ENCODE data around the gene PKNOX2.
"Not testable (repeated sequence)": the region's sequence is repeated elsewhere in the genome, so short reads cannot be mapped to it uniquely, and the experiment has no call there.

PKNOX2 gene

GRCh38 chr11:125214601-125215565 lies 50.3 kb downstream of the PKNOX2 start:
- Mint-ChIP-seq H3K36me3 (no peaks in the 10 kb centered on the region), H3K4me3 (no peak overlapping the region), H3K27ac (no peak overlapping the region), H3K27me3 (peaks cover 30 to 31% of the 10 kb centered on the region in 2 donors), H3K4me1 (no peaks in the 10 kb centered on the region), H3K9me3 (no peaks in the 10 kb centered on the region)
- ATAC-seq (replicated peaks) (no peak), DNase-seq (no peak)

- Mint-ChIP-seq H3K27ac (no peak overlapping the region), H3K4me1 (no peaks in the 10 kb centered on the region), H3K4me3 (no peak overlapping the region), H3K27me3 (peaks cover 30 to 31% of the 10 kb centered on the region in 2 donors), H3K9me3 (no peaks in the 10 kb centered on the region), H3K36me3 (no peaks in the 10 kb centered on the region)
- DNase-seq (no peak), ATAC-seq (replicated peaks) (no peak)
Observed at GRCh38 chr11:125215976-125216375, 51.4 kb downstream of the PKNOX2 start.

DNA sequence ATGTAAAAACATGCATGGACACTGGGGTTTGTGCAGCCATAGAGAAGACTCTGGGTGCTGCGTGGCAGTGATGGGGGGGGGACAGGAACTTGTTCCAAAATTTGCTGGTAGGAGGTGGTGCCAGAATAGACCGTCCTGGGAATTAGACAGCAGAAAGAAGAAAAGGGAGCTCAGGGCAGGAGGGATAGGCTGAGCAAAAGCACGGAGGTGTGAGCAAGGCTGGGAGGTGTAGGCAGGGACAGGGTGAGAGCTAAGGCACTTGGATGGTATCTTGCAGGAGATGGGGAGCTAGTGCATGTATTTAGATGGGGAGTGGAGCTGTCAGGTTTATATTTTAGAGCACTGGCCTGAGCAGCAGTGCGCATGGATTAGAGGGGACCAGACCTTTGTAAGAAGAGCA lies 53.8 kb downstream of the PKNOX2 start:
- Mint-ChIP-seq H3K4me3 (no peak overlapping the region), H3K9me3 (peaks cover 0 to 3% of the 10 kb centered on the region in 2 donors), H3K4me1 (no peaks in the 10 kb centered on the region), H3K27ac (no peak overlapping the region), H3K36me3 (no peaks in the 10 kb centered on the region), H3K27me3 (peaks cover 26 to 31% of the 10 kb centered on the region in 2 donors)
- DNase-seq = no peak
- no peak for ATAC-seq (replicated peaks)

- Mint-ChIP-seq H3K36me3 (no peaks in the 10 kb centered on the region), H3K4me1 (no peaks in the 10 kb centered on the region), H3K27me3 (peaks cover 17 to 21% of the 10 kb centered on the region in 2 donors), H3K9me3 (peaks cover 0 to 3% of the 10 kb centered on the region in 2 donors), H3K27ac (no peak overlapping the region), H3K4me3 (no peak overlapping the region)
- ATAC-seq (replicated peaks) = no peak
- no peak for DNase-seq
Observed at GRCh38 chr11:125221461-125221860, 56.9 kb downstream of the PKNOX2 start.

GRCh38 chr11:125222494-125222893 lies 57.9 kb downstream of the PKNOX2 start:
- ATAC-seq (replicated peaks) = no peak
- DNase-seq = no peak
- Mint-ChIP-seq H3K36me3 (no peaks in the 10 kb centered on the region), H3K27ac (no peak overlapping the region), H3K4me1 (no peaks in the 10 kb centered on the region), H3K27me3 (peaks cover 10 to 13% of the 10 kb centered on the region in 2 donors), H3K9me3 (peaks cover 0 to 3% of the 10 kb centered on the region in 2 donors), H3K4me3 (no peak overlapping the region)

- H3K27me3 Mint-ChIP-seq; H3K4me3 Mint-ChIP-seq; H3K4me1 Mint-ChIP-seq; DNase-seq; H3K36me3 Mint-ChIP-seq; H3K27ac Mint-ChIP-seq; H3K9me3 Mint-ChIP-seq; ATAC-seq (replicated peaks): not testable (repeated sequence)
Observed at GRCh38 chr11:125223161-125223560, 58.6 kb downstream of the PKNOX2 start.

GRCh38 chr11:125223901-125224361 lies 59.4 kb downstream of the PKNOX2 start:
- Mint-ChIP-seq H3K27ac (no peak overlapping the region), H3K4me1 (no peaks in the 10 kb centered on the region), H3K36me3 (no peaks in the 10 kb centered on the region), H3K9me3 (peaks cover 0 to 3% of the 10 kb centered on the region in 2 donors), H3K27me3 (peaks cover 0 to 4% of the 10 kb centered on the region in 2 donors), H3K4me3 (no peak overlapping the region)
- ATAC-seq (replicated peaks) (no peak), DNase-seq (no peak)

DNA sequence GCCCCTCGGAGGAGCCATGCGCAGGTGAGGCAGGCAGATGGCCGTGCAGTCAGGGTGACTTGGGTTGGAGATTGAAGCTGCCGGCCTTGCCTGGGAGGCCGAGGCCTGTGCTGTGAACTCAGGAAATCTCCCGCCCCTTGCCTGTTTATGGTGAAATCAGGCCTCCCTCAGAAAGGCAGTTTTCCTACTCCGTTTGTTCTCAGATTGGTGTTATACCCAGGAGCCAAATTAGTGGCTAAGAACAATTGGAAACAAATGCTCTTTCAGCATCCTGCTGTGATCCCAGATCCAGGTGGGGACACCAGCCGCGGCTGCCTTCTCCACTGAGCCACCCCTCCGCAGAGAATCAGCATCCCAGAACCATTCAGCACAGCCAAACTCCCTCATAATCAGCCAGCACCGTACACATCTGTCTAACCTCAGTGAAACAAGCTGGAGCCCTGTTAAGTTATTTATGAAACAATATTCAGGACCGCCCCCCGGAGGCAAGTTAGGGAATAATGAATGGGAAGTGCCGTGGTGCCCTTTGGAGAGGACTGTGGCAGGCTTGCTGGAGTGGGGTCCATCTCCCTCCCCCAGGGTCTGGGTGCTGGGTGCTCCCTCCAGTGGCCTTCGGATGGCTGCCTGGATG lies 60.0 kb downstream of the PKNOX2 start:
- ATAC-seq (replicated peaks) (no peak), DNase-seq (no peak)
- Mint-ChIP-seq H3K27me3 (peaks cover 0 to 7% of the 10 kb centered on the region in 2 donors), H3K4me3 (no peak overlapping the region), H3K4me1 (no peaks in the 10 kb centered on the region), H3K9me3 (peaks cover 0 to 3% of the 10 kb centered on the region in 2 donors), H3K36me3 (no peaks in the 10 kb centered on the region), H3K27ac (no peak overlapping the region)

DNA sequence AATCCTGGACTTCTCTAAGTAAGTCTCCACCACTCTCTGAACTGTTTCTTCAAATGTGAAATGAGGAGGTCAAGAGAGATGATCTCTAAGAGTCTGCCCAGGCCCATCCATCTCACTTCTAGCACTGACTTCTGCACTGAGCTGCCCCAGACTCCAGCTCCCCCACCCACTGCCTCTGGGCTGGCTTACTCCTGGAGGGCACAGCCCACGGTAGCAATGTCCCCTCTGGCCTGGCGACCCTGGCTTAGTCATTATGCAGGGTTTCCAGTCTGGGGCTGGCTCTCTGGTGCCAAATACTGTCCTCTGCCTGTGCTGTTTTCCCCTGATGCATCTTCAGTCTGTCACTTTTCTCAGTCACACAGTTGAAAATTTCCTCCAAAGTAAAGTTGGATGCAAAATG lies 60.9 kb downstream of the PKNOX2 start:
- no peak for DNase-seq
- Mint-ChIP-seq H3K9me3 (peaks cover 0 to 3% of the 10 kb centered on the region in 2 donors), H3K36me3 (no peaks in the 10 kb centered on the region), H3K27ac (no peak overlapping the region), H3K27me3 (peaks cover 0 to 7% of the 10 kb centered on the region in 2 donors), H3K4me1 (no peaks in the 10 kb centered on the region), H3K4me3 (no peak overlapping the region)
- ATAC-seq (replicated peaks) = no peak

DNA sequence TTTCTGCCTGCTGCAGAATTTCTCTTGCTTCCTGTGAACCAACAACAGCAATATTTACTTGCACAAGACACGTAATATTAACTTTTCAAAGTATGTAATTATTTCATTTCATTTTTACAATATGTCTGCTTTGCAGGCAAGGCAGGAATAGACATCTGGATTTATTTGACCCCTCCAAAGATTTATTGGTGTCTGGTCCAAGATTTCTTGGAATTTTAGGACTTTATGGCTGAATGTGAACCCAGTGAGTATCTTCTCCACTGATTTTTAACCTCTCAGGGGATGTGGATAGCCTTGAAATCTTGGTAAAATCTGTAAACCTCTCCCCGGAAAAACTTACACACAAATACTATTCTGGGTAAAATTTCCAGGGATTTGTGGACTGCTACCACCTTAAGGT lies 61.5 kb downstream of the PKNOX2 start:
- H3K4me3 Mint-ChIP-seq = no peak overlapping the region
- no peak for DNase-seq
- H3K4me1 Mint-ChIP-seq = no peaks in the 10 kb centered on the region
- no peak for ATAC-seq (replicated peaks)
- H3K27ac Mint-ChIP-seq = no peak overlapping the region
- peaks cover 0 to 3% of the 10 kb centered on the region in 2 donors for H3K9me3 Mint-ChIP-seq
- peaks cover 0 to 8% of the 10 kb centered on the region in 2 donors for H3K27me3 Mint-ChIP-seq
- H3K36me3 Mint-ChIP-seq = no peaks in the 10 kb centered on the region

DNA sequence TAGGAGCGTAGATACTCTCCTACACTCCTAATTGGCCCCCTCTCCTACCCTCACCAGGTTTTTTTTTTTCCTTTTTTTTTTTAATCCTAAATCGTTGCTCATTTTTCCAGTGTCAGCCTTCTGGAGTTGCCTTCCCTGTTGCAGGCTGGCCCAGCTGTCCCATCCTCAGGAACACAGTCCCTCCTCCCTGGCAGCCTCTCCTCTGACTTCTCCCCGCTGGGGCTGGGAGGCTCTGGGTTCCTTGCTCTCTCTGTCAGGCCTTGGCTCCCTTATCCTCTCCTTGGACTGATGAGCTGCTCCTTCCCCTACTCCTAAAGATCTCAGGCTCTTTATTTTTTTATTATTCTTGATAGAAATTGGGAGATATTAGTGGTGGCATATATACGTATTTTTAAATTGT lies 62.2 kb downstream of the PKNOX2 start:
- ATAC-seq (replicated peaks) (no peak), DNase-seq (no peak)
- Mint-ChIP-seq H3K4me1 (no peaks in the 10 kb centered on the region), H3K36me3 (no peaks in the 10 kb centered on the region), H3K27me3 (peaks cover 0 to 15% of the 10 kb centered on the region in 2 donors), H3K9me3 (peaks cover 0 to 3% of the 10 kb centered on the region in 2 donors), H3K27ac (no peak overlapping the region), H3K4me3 (no peak overlapping the region)

DNA sequence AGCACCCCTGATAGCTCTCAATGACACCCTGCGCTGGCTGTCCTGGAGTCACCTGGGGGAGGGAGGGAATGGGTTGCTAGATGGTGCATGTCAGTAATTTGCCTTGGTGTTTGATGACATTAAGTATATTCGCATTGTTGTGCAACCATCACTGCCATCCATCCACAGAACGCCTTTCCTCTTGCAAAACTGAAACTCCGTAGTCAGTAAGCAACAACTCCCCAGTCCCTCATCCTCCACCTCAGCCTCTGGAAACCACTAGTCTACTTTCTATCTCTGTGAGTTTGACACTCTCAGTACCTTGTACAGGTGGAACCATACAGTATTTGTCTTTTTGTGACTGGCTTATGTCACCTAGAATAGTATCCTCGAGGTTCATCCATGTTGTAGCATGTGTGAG lies 62.6 kb downstream of the PKNOX2 start:
- H3K27me3 Mint-ChIP-seq = peaks cover 0 to 15% of the 10 kb centered on the region in 2 donors
- no peak overlapping the region for H3K27ac Mint-ChIP-seq
- H3K4me1 Mint-ChIP-seq = no peaks in the 10 kb centered on the region
- no peaks in the 10 kb centered on the region for H3K36me3 Mint-ChIP-seq
- H3K4me3 Mint-ChIP-seq = no peak overlapping the region
- H3K9me3 Mint-ChIP-seq = peaks cover 0 to 3% of the 10 kb centered on the region in 2 donors
- DNase-seq (no peak), ATAC-seq (replicated peaks) (no peak)

DNA sequence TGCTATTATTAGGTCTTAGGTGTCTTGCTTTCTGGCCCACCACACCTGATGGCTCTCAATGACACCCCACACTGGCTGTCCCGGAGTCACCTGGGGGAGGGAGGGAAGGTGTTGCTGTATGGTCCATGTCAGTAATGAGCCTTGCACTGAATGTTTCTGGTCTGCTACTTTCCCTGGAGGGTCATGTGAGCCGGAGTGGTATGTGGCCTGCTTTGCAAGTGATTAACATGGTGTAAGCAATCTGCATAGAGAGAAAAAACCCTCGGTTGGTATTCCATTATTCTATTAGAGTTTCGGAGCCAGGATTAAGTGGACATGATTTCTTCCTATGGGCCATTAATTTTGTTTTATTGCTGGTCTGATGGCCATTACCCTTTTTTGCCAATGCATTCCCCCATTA lies 63.9 kb downstream of the PKNOX2 start:
- Mint-ChIP-seq H3K36me3 (no peaks in the 10 kb centered on the region), H3K27me3 (peaks cover 0 to 15% of the 10 kb centered on the region in 2 donors), H3K4me1 (no peaks in the 10 kb centered on the region), H3K9me3 (no peaks in the 10 kb centered on the region), H3K4me3 (no peak overlapping the region), H3K27ac (no peak overlapping the region)
- ATAC-seq (replicated peaks) (no peak), DNase-seq (no peak)

GRCh38 chr11:125228993-125229392 lies 64.4 kb downstream of the PKNOX2 start:
- Mint-ChIP-seq H3K27ac (no peak overlapping the region), H3K4me3 (no peak overlapping the region), H3K9me3 (no peaks in the 10 kb centered on the region), H3K4me1 (no peaks in the 10 kb centered on the region), H3K36me3 (no peaks in the 10 kb centered on the region), H3K27me3 (peaks cover 3 to 19% of the 10 kb centered on the region in 2 donors)
- ATAC-seq (replicated peaks) (no peak), DNase-seq (no peak)

GRCh38 chr11:125229916-125230315 lies 65.4 kb downstream of the PKNOX2 start:
- Mint-ChIP-seq H3K9me3 (no peaks in the 10 kb centered on the region), H3K36me3 (no peaks in the 10 kb centered on the region), H3K27ac (no peak overlapping the region), H3K4me3 (no peak overlapping the region), H3K27me3 (peaks cover 5 to 27% of the 10 kb centered on the region in 2 donors), H3K4me1 (no peaks in the 10 kb centered on the region)
- DNase-seq (no peak), ATAC-seq (replicated peaks) (no peak)
